SK-N-SH (cell line): Measurements from ENCODE around the gene ACADL. TPM values are rescaled to one million over a fixed set of nuclear protein-coding genes. Genes with fewer than 3 reads are reported as not detected.

Experiments
- CTCF ChIA-PET: fragments of 300-600, 350-600 bp; formaldehyde crosslinking; extraction: SDS; loops from one replicate; lab custom pipeline; 2021; lab: Yijun Ruan, JAX
- POLR2A ChIA-PET: fragments of 350-600 bp; sonication (Branson Sonifier 250); formaldehyde crosslinking; extraction: SDS; loops from one replicate; lab custom pipeline; 2020; ENCODE audit warnings: antibody characterized with exemption, inconsistent platforms; lab: Yijun Ruan, JAX
- DNase-seq: peaks from one replicate; pipeline ENCODE4 v3.0.0; 2012
- H2AFZ ChIP-seq: fragments of 200-600 bp; sonication (generic); 2 replicates; pipeline ENCODE4 v1.8.1; 2016; ENCODE audit warnings: antibody characterized with exemption, mild to moderate bottlenecking, low read depth
- H3F3A ChIP-seq: fragments of 200-600 bp; sonication (generic); replicated peaks from 2 replicates; pipeline ENCODE3; 2016; ENCODE audit warnings: antibody characterized with exemption, mild to moderate bottlenecking; ENCODE audit not compliant: insufficient read depth
- H3K27ac ChIP-seq, 2 experiments: fragments of 200-500 bp in 1 of 2; fragments of 200-600 bp in 1 of 2; sonication (Bioruptor generic) in 1 of 2; sonication (generic), shearing (Covaris generic) in 1 of 2; 2 replicates each; pipeline versions ENCODE4 v1.5.1 to v1.6.1; 2014 to 2016; ENCODE audit warnings: low read depth in 2 of 2, inconsistent platforms in 1 of 2, low read length in 1 of 2, mild to moderate bottlenecking in 1 of 2, mixed read lengths in 1 of 2
- H3K27me3 ChIP-seq: fragments of 200-600 bp; sonication (generic), shearing (Covaris generic); 2 replicates; pipeline ENCODE4 v1.6.1; 2016; ENCODE audit warnings: mixed run types; ENCODE audit not compliant: insufficient read depth
- H3K36me3 ChIP-seq, 2 experiments: fragments of 200-500 bp in 1 of 2; fragments of 200-600 bp in 1 of 2; sonication (Bioruptor generic) in 1 of 2; sonication (generic) in 1 of 2; replicated peaks in 1 of 2; 2 replicates each; pipeline versions ENCODE3 to v1.5.1; 2014 to 2016; ENCODE audit warnings: low read length in 1 of 2, mild to moderate bottlenecking in 1 of 2; ENCODE audit not compliant: insufficient read depth in 2 of 2, control insufficient read depth in 1 of 2
- H3K4me1 ChIP-seq, 2 experiments: fragments of 200-500 bp in 1 of 2; fragments of 200-600 bp in 1 of 2; sonication (Bioruptor generic) in 1 of 2; sonication (generic), shearing (Covaris generic) in 1 of 2; 2 replicates each; pipeline versions ENCODE4 v1.5.1 to v1.6.1; 2014 to 2016; ENCODE audit warnings: low read depth in 1 of 2, low read length in 1 of 2, mixed run types in 1 of 2; ENCODE audit not compliant: insufficient read depth in 2 of 2, control insufficient read depth in 1 of 2
- H3K4me2 ChIP-seq: fragments of 200-600 bp; sonication (generic), shearing (Covaris generic); 2 replicates; pipeline ENCODE4 v1.6.1; 2017; ENCODE audit warnings: mixed run types
- H3K4me3 ChIP-seq, 2 experiments: fragments of 200-500 bp in 1 of 2; fragments of 200-600 bp in 1 of 2; sonication (Bioruptor generic) in 1 of 2; sonication (generic), shearing (Covaris generic) in 1 of 2; 2 replicates each; pipeline versions ENCODE4 v1.5.1 to v1.8.1; 2014 to 2016; ENCODE audit warnings: low read depth in 2 of 2, inconsistent platforms in 1 of 2, low read length in 1 of 2, mild to moderate bottlenecking in 1 of 2, mixed read lengths in 1 of 2, moderate library complexity in 1 of 2
- H3K79me2 ChIP-seq: fragments of 200-600 bp; sonication (generic); 2 replicates; pipeline ENCODE4 v1.8.1; 2017; ENCODE audit warnings: mild to moderate bottlenecking; ENCODE audit not compliant: insufficient read depth
- H3K9ac ChIP-seq: fragments of 200-600 bp; sonication (generic); 2 replicates; pipeline ENCODE4 v1.6.1; 2017; ENCODE audit warnings: mixed run types
- H3K9me2 ChIP-seq: fragments of 200-600 bp; sonication (generic); 2 replicates; pipeline ENCODE4 v1.6.1; 2017; ENCODE audit warnings: mixed run types
- H3K9me3 ChIP-seq: fragments of 200-600 bp; sonication (generic); 2 replicates; pipeline ENCODE4 v1.6.1; 2017; ENCODE audit warnings: mixed run types, mild to moderate bottlenecking, moderate library complexity
- H4K20me1 ChIP-seq: fragments of 200-600 bp; sonication (generic); 2 replicates; pipeline ENCODE4 v1.6.1; 2017; ENCODE audit warnings: mild to moderate bottlenecking, mixed run types; ENCODE audit not compliant: insufficient read depth
- ELF1 ChIP-seq: IDR thresholded peaks from 2 replicates; pipeline ENCODE4 v1.4.0; 2012
- EP300 ChIP-seq, 2 experiments: IDR thresholded peaks; 2 replicates each; pipeline versions ENCODE4 v1.4.0 to v1.6.1; 2012; ENCODE audit warnings: borderline replicate concordance in 1 of 2, low read depth in 1 of 2, low read length in 1 of 2
- FOXJ3 ChIP-seq: sonication (generic); formaldehyde crosslinking; IDR thresholded peaks from 2 replicates; pipeline ENCODE4 v1.5.1; 2020; ENCODE audit warnings: mild to moderate bottlenecking, missing genetic modification reagents
- FOXM1 ChIP-seq: IDR thresholded peaks from 2 replicates; pipeline ENCODE4 v1.4.0; 2012; ENCODE audit warnings: low read depth, mild to moderate bottlenecking
- GATA2 ChIP-seq: sonication (generic); formaldehyde crosslinking; IDR thresholded peaks from 2 replicates; pipeline ENCODE4 v1.5.0; 2020; ENCODE audit warnings: mild to moderate bottlenecking, missing genetic modification reagents
- IRF3 ChIP-seq: fragments of 150-350 bp; IDR thresholded peaks from 2 replicates; pipeline ENCODE4 v1.6.1; 2016; ENCODE audit warnings: mild to moderate bottlenecking, low read depth, low read length
- JUND ChIP-seq: IDR thresholded peaks from 2 replicates; pipeline ENCODE4 v1.4.0; 2012
- PBX3 ChIP-seq: IDR thresholded peaks from 2 replicates; pipeline ENCODE4; 2012
- POLR2AphosphoS5 ChIP-seq: IDR thresholded peaks from 2 replicates; pipeline ENCODE4 v1.6.1; 2012; ENCODE audit warnings: low read depth, low read length
- REST ChIP-seq: IDR thresholded peaks from 2 replicates; pipeline ENCODE4 v1.6.1; 2012; ENCODE audit warnings: mild to moderate bottlenecking, low read depth, low read length, moderate library complexity
- SIN3A ChIP-seq: IDR thresholded peaks from 2 replicates; pipeline ENCODE4 v1.6.1; 2012; ENCODE audit warnings: low read depth, mild to moderate bottlenecking, low read length, moderate library complexity, borderline replicate concordance
- TAF1 ChIP-seq: IDR thresholded peaks from 2 replicates; pipeline ENCODE4 v1.6.1; 2012; ENCODE audit warnings: low read depth, mild to moderate bottlenecking, low read length, moderate library complexity, borderline replicate concordance
- TEAD4 ChIP-seq: IDR thresholded peaks from 2 replicates; pipeline ENCODE4 v1.4.0; 2012; ENCODE audit warnings: mild to moderate bottlenecking, borderline replicate concordance; ENCODE audit not compliant: insufficient read depth
- WGBS: methylation state at CpG from one replicate; pipeline ENCODE4 v1.1.6; 2017; ENCODE audit warnings: low lambda C conversion rate; 5-methylcytosine and 5-hydroxymethylcytosine counted together
- polyA plus RNA-seq, 3 experiments: library from polyadenylated mRNA; depleted of rRNA; stranded (reverse); fragments of >200 nt; gene quantifications; 2 replicates each; pipeline ENCODE4 v1.2.3, GENCODE V29; 2012

Gene ACADL
- polyA plus RNA-seq, 1 of the 3 experiments (the other 2 are of a cell fraction) = not detected

GRCh38 chr2:210159059-210159458 lies 66.2 kb downstream of the ACADL start:
- Histone ChIP-seq H3K79me2 (peaks cover 52% of the 10 kb centered on the region), H3K27me3 (no peaks in the 10 kb centered on the region), H3K4me3 (no peak overlapping the region), H4K20me1 (no peaks in the 10 kb centered on the region), H2AFZ (no peak overlapping the region), H3F3A (no peaks in the 10 kb centered on the region), H3K27ac (no peak overlapping the region), H3K9me3 (no peaks in the 10 kb centered on the region), H3K9ac (no peak overlapping the region), H3K36me3 (peaks cover 6 to 14% of the 10 kb centered on the region in 2 experiments), H3K4me1 (no peaks in the 10 kb centered on the region; a peak in 2 of 4 replicates), H3K4me2 (no peak overlapping the region), H3K9me2 (peaks cover 3% of the 10 kb centered on the region; the same call in 1 of the 2 replicates)
- ChIA-PET POLR2A (no interaction called here), CTCF (interaction anchor here (1.2 kb wide), 1 partner anchor 582 kb away, joined by 3 read pairs; no protein-coding TSS in a partner anchor)
- WGBS = 98% methylated on average over 3 of the region's 3 CpGs
- DNase-seq = no peak
- TF ChIP-seq GATA2 (CRISPR knock-in tag) (no peak), IRF3 (no peak), JUND (no peak), TAF1 (no peak), SIN3A (no peak), POLR2AphosphoS5 (no peak), FOXM1 (no peak), FOXJ3 (CRISPR knock-in tag) (no peak), REST (no peak), ELF1 (no peak), EP300 (IDR thresholded peaks at IDR 0.05; ENCODE audit: borderline replicate concordance in 1 of 2, low read depth in 1 of 2, low read length in 1 of 2) (no peak), PBX3 (no peak), TEAD4 (no peak)
